Fibroblast of villous mesenchyme (primary cell): ENCODE measurements around the gene TRPM7. TPM values are rescaled to one million over a fixed set of nuclear protein-coding genes. Genes with fewer than 3 reads are reported as not detected.

Source experiments
- DNase-seq: peaks from one replicate; pipeline ENCODE4 v3.0.0-alpha.2; 2010; ENCODE audit warnings: low read depth
- H3K4me3 ChIP-seq: 2 replicates; pipeline ENCODE4 v1.5.1; 2011; ENCODE audit warnings: low read depth, mild to moderate bottlenecking, low read length
- CTCF ChIP-seq: IDR thresholded peaks from 2 replicates; pipeline ENCODE4 v1.5.1; 2012; ENCODE audit warnings: low read depth, mild to moderate bottlenecking, low read length; ENCODE audit not compliant: insufficient read depth
- total RNA-seq: library from RNA; depleted of rRNA; stranded (reverse); fragments of >200 nt; gene quantifications from 2 replicates; pipeline ENCODE4 v1.2.3, GENCODE V29; 2012

The TRPM7 gene
- total RNA-seq, 1 donor: 69.5 TPM

GRCh38 chr15:50546566-50546965 lies 140.0 kb downstream of the TRPM7 start, which contains the start of gene USP50:
Gene USP50, minus strand, starts transcription at chr15:50546666. Its CDS starts 141 bp downstream, at chr15:50546525.
- no peak within 1 kb of the TSS for H3K4me3 ChIP-seq
- no peak for TF ChIP-seq CTCF
- DNase-seq: no peak

GRCh38 chr15:50544368-50544767 lies 142.2 kb downstream of the TRPM7 start:
- DNase-seq: no peak
- H3K4me3 ChIP-seq: no peak overlapping the region
- TF ChIP-seq CTCF: no peak

GRCh38 chr15:50543556-50543955 lies 143.0 kb downstream of the TRPM7 start:
- no peak for DNase-seq
- TF ChIP-seq CTCF: no peak
- no peak overlapping the region for H3K4me3 ChIP-seq

- no peak overlapping the region for H3K4me3 ChIP-seq
- no peak for TF ChIP-seq CTCF
- DNase-seq: peak; percentile 38
These were observed 143.7 kb downstream of the TRPM7 start for GRCh38 chr15:50542887-50543210.

GRCh38 chr15:50531766-50532165 lies 154.8 kb downstream of the TRPM7 start:
- TF ChIP-seq CTCF: no peak
- H3K4me3 ChIP-seq: no peak overlapping the region
- DNase-seq: peak; percentile 32

GRCh38 chr15:50531163-50531562 lies 155.4 kb downstream of the TRPM7 start:
- no peak for TF ChIP-seq CTCF
- no peak overlapping the region for H3K4me3 ChIP-seq
- DNase-seq: no peak

GRCh38 chr15:50523851-50524251 lies 162.7 kb downstream of the TRPM7 start:
- peak; percentile 22 for DNase-seq
- TF ChIP-seq CTCF: no peak
- no peak overlapping the region for H3K4me3 ChIP-seq
